ENCODE data around the gene GRM4.

DNA sequence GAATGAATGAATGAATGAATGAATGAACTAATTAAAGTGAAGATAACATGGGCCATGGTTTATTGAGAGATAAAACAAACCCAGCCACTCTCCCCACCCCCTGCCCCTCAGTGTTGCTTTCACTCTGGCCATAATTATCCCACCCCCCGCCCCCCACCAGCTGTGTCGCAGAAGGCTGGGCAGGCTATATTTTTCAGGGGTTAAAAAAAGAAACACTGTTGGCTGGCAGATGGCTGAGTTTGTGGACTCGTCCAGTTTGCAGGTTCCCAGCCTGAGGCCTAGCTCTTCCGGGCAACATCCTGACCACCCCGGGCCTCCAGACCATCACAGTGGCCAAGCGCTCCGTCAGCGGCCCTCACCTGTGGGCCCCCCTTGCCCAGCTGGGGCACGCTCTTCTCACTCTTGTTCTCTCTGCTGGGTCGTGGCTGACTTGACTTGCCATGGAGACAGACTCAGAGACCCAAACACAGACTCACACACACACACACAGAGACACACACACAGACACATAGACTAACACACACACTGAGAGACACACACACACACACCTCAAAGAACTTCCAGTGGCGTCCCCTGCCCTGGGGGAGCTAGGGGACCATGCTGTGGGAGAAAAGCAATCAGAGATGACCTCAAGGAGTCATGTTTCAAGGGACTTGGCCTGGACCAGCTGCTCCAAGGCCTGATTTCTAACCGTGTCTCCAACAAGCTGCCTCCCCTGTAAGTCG, 2.2 kb upstream of the GRM4 start:
- TF ChIP-seq, protein P1, sequence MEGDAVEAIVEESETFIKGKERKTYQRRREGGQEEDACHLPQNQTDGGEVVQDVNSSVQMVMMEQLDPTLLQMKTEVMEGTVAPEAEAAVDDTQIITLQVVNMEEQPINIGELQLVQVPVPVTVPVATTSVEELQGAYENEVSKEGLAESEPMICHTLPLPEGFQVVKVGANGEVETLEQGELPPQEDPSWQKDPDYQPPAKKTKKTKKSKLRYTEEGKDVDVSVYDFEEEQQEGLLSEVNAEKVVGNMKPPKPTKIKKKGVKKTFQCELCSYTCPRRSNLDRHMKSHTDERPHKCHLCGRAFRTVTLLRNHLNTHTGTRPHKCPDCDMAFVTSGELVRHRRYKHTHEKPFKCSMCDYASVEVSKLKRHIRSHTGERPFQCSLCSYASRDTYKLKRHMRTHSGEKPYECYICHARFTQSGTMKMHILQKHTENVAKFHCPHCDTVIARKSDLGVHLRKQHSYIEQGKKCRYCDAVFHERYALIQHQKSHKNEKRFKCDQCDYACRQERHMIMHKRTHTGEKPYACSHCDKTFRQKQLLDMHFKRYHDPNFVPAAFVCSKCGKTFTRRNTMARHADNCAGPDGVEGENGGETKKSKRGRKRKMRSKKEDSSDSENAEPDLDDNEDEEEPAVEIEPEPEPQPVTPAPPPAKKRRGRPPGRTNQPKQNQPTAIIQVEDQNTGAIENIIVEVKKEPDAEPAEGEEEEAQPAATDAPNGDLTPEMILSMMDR (IDR thresholded peaks at IDR 0.05): no peak
- TF ChIP-seq POLR2A (IDR thresholded peaks at IDR 0.05): no peak
